Suppressor macrophage (primary cell): ENCODE measurements around the gene DEPP1.

ENCODE experiments used
- DNase-seq, 4 experiments: peaks; one replicate each; pipeline ENCODE4 v3.0.0-alpha.2; 2020 to 2022

Gene DEPP1

DNA sequence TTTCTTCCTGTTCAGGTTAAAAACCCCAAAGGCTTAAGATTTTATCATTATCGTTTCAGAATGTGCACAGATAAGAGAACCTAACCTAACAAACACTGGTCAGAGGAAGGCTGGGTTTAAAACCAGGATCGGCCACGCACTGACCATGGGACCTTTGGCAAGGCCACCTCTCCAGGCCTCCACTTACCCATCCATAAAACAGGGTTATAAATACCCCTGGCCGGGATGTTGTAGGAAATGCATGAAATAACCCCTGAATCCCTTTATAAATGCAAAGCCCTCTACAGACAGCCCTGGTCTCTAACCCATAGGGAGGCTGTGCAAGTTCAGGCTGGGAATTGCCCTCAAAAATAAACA lies 418 bp downstream of the DEPP1 start:
- no peak for DNase-seq

DNA sequence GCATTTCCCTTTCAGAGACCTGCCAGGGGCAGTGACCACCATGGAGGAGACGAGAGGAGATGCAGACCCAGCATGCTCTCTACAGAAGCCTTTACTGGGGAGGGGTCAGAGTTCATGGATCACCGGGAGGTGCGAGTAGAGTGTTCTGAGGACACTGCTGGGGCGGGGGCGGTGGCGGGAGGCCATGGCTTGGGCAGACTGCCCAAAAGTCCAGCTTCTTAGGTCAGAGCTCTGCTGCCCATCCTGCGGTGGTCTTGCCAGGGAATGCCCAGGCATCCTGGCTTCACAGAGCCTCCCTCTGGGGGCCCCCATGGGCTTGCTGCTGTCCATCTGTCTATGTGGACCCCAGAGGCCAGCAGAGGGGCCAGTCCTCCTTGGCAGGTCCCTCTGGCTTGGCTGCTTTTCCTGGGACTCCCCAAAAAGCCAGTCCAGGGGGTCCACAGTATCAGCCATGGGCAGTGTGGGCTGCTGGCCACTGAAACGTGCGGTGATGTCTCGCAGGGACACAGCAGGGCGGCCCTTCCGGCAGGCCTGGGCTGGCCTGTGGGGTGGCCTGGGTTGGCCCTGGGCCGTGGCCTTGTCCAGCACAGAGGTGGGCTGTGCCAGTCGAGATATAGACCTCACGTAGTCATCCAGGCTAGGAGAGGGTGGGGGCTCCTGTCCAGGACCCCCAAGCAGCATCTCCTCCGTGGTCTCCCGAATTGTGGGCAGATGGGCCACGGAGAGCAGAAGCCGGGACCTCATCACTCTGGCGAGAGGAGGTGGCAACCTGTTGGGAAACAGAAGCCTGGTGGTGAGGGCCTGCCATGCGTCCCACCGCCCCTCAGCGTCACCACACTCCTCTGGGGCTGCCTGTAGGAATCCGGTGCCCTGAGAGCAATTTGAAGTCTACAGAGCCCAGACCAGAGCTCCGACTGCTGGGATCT lies 1.1 kb downstream of the DEPP1 start:
- no peak for DNase-seq

- DNase-seq: no peak
Observed at GRCh38 chr10:44976352-44977198, 2.0 kb downstream of the DEPP1 start.

DNA sequence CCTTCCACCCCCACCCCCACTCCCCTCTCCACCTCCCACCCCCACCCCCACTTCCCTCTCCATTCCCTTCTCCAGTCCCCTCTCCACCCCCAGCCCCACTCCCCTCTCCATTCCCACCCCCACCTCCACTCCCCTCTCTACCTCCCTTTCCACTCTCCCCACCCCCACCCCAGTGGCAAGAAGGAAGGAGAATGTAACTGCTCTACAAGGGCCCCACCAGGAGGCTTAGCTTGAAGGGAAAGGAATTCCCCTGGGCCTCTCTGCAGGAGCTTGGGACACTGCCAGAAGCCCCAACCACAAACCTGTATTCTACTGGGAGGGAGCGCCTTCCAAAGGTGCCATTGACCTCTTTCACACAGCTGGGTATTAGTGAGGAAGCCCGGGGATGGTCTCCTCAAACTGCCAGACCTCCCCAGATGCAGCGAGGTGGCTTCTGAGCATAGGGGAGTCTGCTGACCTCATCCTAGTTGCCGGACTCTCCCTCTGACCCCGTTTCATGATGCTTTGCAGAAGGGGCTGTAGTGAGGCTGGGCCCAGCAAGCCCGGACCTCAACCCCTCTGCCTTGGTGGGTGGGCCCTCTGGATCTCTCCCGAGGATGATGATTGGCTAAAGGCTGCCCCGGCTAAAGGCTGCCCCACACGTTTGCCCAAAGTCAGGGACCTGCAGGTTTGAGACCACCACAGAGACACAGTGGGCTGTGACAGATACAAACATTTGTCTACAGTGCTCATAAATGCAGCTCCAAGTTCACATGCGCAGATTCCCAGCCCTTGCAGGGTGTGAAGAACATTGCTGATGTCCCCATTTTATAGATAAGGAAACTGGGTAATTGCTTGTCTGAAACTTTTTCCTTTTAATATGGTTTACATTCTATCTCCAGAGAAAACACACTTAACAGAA lies 2.9 kb downstream of the DEPP1 start:
- DNase-seq: no peak

- peak; percentile 74 to 88 (median 80) for DNase-seq
Observed at GRCh38 chr10:44974628-44975430, 3.8 kb downstream of the DEPP1 start.

- peak; percentile 40 to 65 (median 52) for DNase-seq
Observed at GRCh38 chr10:44974082-44974627, 4.5 kb downstream of the DEPP1 start.

- peak in 3 of 4 experiments; percentile 16 to 40 (median 40) for DNase-seq
Observed at GRCh38 chr10:44973323-44974081, 5.1 kb downstream of the DEPP1 start.

DNA sequence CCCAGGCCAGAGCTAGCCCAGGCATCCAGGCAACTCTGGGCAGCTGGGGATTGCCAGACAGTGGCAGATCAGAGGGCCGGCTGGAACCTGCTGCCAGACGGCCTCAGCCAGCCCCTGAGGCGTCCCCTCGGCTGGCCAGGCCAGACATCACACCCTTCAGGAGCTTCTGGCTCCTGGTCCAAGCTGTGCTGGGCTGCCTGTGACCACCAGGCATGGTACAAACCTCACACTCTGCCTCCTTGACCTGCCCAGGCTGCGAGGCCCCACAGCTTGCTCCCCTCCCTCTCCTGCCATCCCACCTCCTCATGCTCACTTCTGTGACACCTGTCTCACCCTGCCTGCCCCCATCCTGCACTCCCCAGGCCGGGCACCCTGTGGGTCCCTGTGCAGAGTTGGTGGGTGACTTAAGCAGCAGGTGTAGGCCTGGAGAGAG lies 5.7 kb downstream of the DEPP1 start:
- no peak for DNase-seq

DNA sequence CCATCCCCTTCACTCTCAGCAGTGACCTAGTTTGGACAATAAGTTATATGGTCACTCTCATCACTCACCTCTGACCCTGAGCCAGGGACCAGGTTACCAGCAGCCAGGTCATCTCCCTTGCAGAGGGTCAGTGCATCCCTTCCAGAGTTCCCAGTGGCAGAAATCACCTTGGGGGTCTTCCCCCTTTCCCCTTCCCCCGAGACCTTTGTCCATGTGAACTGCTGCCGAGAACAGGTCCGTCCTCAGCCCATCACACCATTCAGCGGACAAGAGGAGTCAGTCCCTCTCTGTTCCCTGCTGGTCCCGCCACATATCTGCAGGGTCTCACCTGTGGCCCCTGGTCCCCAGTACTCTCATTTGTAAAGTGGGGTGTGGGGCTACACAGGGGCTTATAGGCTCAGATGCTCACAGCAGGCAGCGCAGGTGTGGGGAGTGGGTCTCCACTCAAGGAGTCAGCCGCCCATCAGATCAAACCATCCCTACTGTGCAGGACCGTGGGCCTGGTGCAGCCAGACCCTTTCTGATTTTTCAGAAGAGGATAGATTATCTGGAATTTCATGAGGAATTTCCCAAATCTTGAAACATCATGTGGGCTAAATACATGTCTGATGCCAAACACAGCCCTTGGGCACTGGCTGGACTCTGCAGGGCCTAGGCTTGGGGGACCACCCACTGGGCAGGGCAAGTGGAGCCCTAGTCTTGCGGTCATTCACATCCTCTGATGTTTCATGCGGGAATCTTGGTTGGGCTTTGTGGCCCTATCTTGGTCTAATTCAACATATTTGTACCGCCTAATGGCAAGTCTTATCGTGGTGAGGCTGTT lies 6.5 kb downstream of the DEPP1 start:
- DNase-seq: no peak

- DNase-seq: peak in 3 of 4 experiments; percentile 38 to 51 (median 49)
Observed at GRCh38 chr10:44971434-44971833, 7.2 kb downstream of the DEPP1 start.

DNA sequence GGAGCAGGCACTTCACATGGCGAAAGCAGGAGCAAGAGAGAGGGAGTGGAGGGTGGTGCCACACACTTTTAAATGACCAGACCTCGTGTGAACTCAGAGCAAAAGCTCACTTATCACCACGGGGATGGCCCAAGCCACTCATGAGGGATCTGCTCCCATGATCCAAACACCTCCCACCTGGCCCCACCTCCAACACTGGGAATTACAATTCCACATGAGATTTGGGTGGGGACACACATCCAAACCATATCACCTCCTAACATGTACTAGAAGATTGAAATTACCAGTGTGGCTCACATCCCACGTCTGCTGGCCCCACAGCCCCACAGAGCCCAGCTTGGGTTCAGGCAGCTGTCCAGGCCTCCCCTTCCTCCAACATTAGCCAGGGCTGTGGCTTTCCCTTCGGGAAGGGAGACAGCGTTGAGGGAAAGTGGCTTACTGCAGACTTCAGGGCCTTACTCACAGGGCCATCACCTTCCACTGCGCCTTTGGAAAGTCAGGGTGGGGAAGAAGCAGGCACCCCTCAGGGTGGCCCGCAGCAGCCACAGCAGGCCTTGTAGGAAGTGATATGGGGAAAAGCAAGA lies 7.7 kb downstream of the DEPP1 start:
- no peak for DNase-seq

DNA sequence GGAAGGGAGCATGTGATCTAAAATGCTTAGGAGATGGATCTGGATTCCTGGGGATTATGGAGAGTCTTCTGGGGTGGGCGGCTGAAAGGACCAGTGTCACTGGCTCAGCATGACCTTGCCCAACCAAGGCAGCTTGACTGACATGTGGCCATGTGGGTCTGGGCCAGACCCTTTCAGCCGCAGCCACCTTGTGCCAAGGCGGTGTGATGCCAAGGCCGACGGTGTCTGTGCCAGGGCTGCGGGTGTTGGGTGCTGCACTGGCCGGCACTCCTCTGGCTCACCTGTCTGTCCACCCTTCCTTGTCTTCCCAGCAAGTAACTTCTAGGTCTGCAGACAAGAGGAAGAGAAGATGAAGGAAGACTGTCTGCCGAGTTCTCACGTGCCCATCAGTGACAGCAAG lies 8.8 kb downstream of the DEPP1 start:
- no peak for DNase-seq

- DNase-seq: peak in 3 of 4 experiments; percentile 28 to 39 (median 33)
Observed at GRCh38 chr10:44968500-44969400, 9.9 kb downstream of the DEPP1 start.

GRCh38 chr10:44968091-44968490 lies 10.5 kb downstream of the DEPP1 start:
- DNase-seq: peak; percentile 94 to 99 (median 96)

DNA sequence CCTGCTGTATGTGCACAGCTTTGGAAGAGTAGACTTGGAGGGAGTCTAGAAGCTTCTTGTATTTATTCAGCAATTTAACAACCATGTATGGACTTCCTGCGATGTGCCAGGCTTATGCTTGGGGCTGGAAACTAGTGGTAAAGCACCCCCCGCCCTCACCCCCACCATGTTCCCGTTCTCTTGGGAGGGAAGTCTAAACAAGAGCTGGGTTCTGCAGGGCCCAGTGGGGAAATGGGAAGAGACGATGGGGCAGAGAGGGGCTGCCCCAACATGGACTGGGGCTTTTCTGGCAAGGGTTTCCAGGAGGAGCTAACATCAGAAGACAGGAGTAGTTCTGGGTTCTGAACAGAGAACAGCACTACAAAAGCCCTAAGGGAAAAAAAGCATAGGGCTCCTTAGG lies 11.0 kb downstream of the DEPP1 start:
- peak; percentile 61 to 83 (median 73) for DNase-seq

DNA sequence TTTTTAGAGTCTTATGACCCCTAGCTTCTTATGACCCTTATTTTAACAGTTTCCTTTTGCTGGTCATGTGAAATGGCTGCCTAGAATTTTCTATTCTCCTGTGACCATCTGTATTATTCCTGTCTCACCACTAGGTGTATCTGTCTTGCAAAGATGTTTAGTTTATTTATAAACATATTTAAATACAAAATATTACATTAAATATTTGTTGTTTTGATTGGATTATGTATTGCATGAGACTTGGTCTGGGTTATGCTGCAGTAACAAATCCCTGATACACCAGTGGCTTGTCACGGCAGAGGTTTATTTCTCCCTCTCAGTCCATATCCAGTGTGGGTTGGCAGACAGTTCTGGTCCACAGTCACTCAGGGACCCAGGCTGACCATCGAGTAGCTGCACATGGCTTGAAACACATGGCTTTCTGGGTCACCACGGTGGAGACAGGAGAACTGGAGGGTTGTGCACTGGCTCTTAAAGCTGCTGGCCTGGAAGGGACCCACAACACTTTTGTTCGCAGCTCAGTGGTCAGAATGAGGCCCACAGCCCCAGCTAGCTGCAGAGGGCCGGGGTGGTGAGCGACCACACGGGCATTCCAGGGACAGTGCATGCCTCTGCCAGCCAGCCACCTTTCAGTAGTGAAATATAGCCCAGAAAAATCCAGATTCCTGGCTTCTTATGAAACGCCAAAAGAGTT lies 11.6 kb downstream of the DEPP1 start:
- peak in 2 of 4 experiments; percentile 7 to 32 for DNase-seq

- peak; percentile 30 to 70 (median 56) for DNase-seq
Observed at GRCh38 chr10:44966129-44966815, 12.3 kb downstream of the DEPP1 start.
